Measurements from ENCODE around the gene THAP11. TPM values are rescaled to one million over a fixed set of nuclear protein-coding genes. Genes with fewer than 3 reads are reported as not detected.

Gene THAP11
- total RNA-seq, 1 donor from 2014 or later = 85.4 TPM

- H3K4me1 ChIP-seq = peaks cover 0 to 12% of the 10 kb centered on the region in 2 donors
- intact Hi-C loops (cut with DNase I) = loop anchor here (10.0 kb wide), 1 partner anchor 559 kb away; the partner anchor contains the start of genes FHOD1 and SLC9A5
- H3K27ac ChIP-seq = no peak overlapping the region
Measured at GRCh38 chr16:67803894-67804293, 38.2 kb upstream of the THAP11 start.

GRCh38 chr16:67804853-67805542 is 37.1 kb upstream of the THAP11 start:
- TF ChIP-seq CTCF (IDR thresholded peaks at IDR 0.05) = no peak
- Histone ChIP-seq H3K36me3 (peaks cover 6 to 11% of the 10 kb centered on the region in 2 donors), H3K4me3 (peak overlapping the region; percentile 87 to 91), H3K27me3 (no peaks in the 10 kb centered on the region), H3K9me3 (no peaks in the 10 kb centered on the region), H3K4me1 (peaks cover 0 to 12% of the 10 kb centered on the region in 2 donors), H3K27ac (no peak overlapping the region)
- no peak for DNase-seq (ENCODE audit: low spot score in 2 of 2)
- intact Hi-C loops (cut with DNase I) = loop anchor here (5.0 to 10.0 kb wide), 3 partner anchors 278 to 560 kb away; partner anchors contain the start of genes ESRP2, FHOD1, RIPOR1 and SLC9A5

More at GRCh38 chr16:67803894-67804293, 38.2 kb upstream of the THAP11 start:
- Histone ChIP-seq H3K9me3 (no peaks in the 10 kb centered on the region), H3K27me3 (no peaks in the 10 kb centered on the region), H3K36me3 (peaks cover 10 to 11% of the 10 kb centered on the region in 2 donors), H3K4me3 (no peak overlapping the region)
- no peak for DNase-seq (ENCODE audit: low spot score in 2 of 2)
- no peak for TF ChIP-seq CTCF (IDR thresholded peaks at IDR 0.05)

GRCh38 chr16:67805718-67806427 is 36.2 kb upstream of the THAP11 start:
- intact Hi-C loops (cut with DNase I) = loop anchor here (1.0 to 10.0 kb wide), 7 partner anchors 41 to 561 kb away; partner anchors contain the start of genes ACD, CENPT, DDX28 and DUS2
- no peak for TF ChIP-seq CTCF (IDR thresholded peaks at IDR 0.05)
- peak overlapping the region; percentile 87 to 91 for H3K4me3 ChIP-seq
- no peaks in the 10 kb centered on the region for H3K9me3 ChIP-seq
- peak overlapping the region; percentile 66 to 69 for H3K27ac ChIP-seq
- peaks cover 3 to 10% of the 10 kb centered on the region in 2 donors for H3K36me3 ChIP-seq
- H3K4me1 ChIP-seq = peaks cover 0 to 12% of the 10 kb centered on the region in 2 donors
- H3K27me3 ChIP-seq = no peaks in the 10 kb centered on the region
- DNase-seq (ENCODE audit: low spot score in 2 of 2) = no peak

GRCh38 chr16:67806428-67807147 is 35.5 kb upstream of the THAP11 start, which contains the start of the genes RANBP10 and TSNAXIP1:
TSS of gene RANBP10 (minus strand) at chr16:67806560. CDS start at chr16:67806536, 24 bp downstream.
TSS of gene TSNAXIP1 (plus strand) at chr16:67806889. CDS start at chr16:67807150, 261 bp downstream.
- intact Hi-C loops (cut with DNase I) = loop anchor here (1.0 to 10.0 kb wide), 8 partner anchors 40 to 562 kb away; partner anchors contain the start of genes ACD, CENPT, CTCF and DDX28
- peak; percentile 97 to 99 for DNase-seq (ENCODE audit: low spot score in 2 of 2)

More at GRCh38 chr16:67806428-67807147, 35.5 kb upstream of the THAP11 start, which contains the start of the genes RANBP10 and TSNAXIP1:
- TF ChIP-seq CTCF (IDR thresholded peaks at IDR 0.05) = no peak
- peaks cover 3% of the 10 kb centered on the region in 2 donors for H3K36me3 ChIP-seq
- H3K27me3 ChIP-seq = no peaks in the 10 kb centered on the region
- H3K9me3 ChIP-seq = no peaks in the 10 kb centered on the region
- H3K4me1 ChIP-seq = peaks cover 0 to 12% of the 10 kb centered on the region in 2 donors
- peak within 1 kb of the TSS; percentile 87 to 91 for H3K4me3 ChIP-seq
- H3K27ac ChIP-seq = peak within 1 kb of the TSS; percentile 70 to 83
